MCF 10A (cell line): ENCODE data around the gene SLC25A3. TPM values are rescaled to one million over a fixed set of nuclear protein-coding genes. Genes with fewer than 3 reads are reported as not detected.
"Not testable (repeated sequence)": the region's sequence is repeated elsewhere in the genome, so short reads cannot be mapped to it uniquely, and the experiment has no call there.

Source experiments
- BruUV-seq: library from RNA; stranded (reverse); fragments of 400-500 nt; replicated peaks from 2 replicates; lab custom pipeline; 2021; lab: Mats Ljungman, UMichigan
- CTCF ChIA-PET: fragments of 300-600 bp; sonication (Branson Sonifier 250); formaldehyde crosslinking; extraction: SDS; loops from one replicate; lab custom pipeline; 2021; ENCODE audit warnings: antibody characterized with exemption, inconsistent platforms; lab: Yijun Ruan, JAX
- POLR2A ChIA-PET: fragments of 300-600, 350-650 bp; sonication (Branson Sonifier 250); formaldehyde crosslinking; extraction: SDS; loops from one replicate; lab custom pipeline; 2020; ENCODE audit warnings: antibody characterized with exemption, inconsistent platforms; lab: Yijun Ruan, JAX
- DNase-seq: peaks from one replicate; pipeline ENCODE4 v3.0.0-alpha.2; 2018; ENCODE audit not compliant: unreplicated experiment
- H3K27ac Mint-ChIP-seq: one replicate; pipeline ENCODE4 v1.8.0; 2022; ENCODE audit warnings: mild to moderate bottlenecking, low read depth, mixed read lengths; ENCODE audit not compliant: unreplicated experiment
- H3K27me3 Mint-ChIP-seq: one replicate; pipeline ENCODE4 v1.8.0; 2022; ENCODE audit warnings: mixed read lengths; ENCODE audit not compliant: insufficient read depth, unreplicated experiment
- H3K36me3 Mint-ChIP-seq: one replicate; pipeline ENCODE4 v1.8.0; 2022; ENCODE audit warnings: mild to moderate bottlenecking, moderate library complexity, mixed read lengths; ENCODE audit not compliant: insufficient read depth, unreplicated experiment
- H3K4me1 Mint-ChIP-seq: one replicate; pipeline ENCODE4 v1.8.0; 2022; ENCODE audit warnings: mixed read lengths; ENCODE audit not compliant: insufficient read depth, unreplicated experiment
- H3K4me3 Mint-ChIP-seq: one replicate; pipeline ENCODE4 v1.8.0; 2022; ENCODE audit warnings: mild to moderate bottlenecking, moderate library complexity, mixed read lengths; ENCODE audit not compliant: unreplicated experiment
- H3K9me3 Mint-ChIP-seq: one replicate; pipeline ENCODE4 v1.8.0; 2022; ENCODE audit warnings: mixed read lengths; ENCODE audit not compliant: unreplicated experiment
- CTCF ChIP-seq: fragments of 200-600 bp; IDR thresholded peaks from one replicate; pipeline ENCODE4 v1.8.0; 2022; ENCODE audit warnings: antibody characterized with exemption, mild to moderate bottlenecking; ENCODE audit not compliant: unreplicated experiment
- intact Hi-C: fragments of 100-400 bp; cut with micrococcal nuclease; formaldehyde crosslinking; loops from 2 replicates; pipeline ENCODE4 v1.14.1; 2022
- total RNA-seq: library from RNA; stranded (reverse); gene quantifications from 2 replicates; pipeline ENCODE4 v1.2.3, GENCODE V29; 2022

The SLC25A3 gene
- total RNA-seq, 1 experiment from 2014 or later, result 694 TPM

DNA sequence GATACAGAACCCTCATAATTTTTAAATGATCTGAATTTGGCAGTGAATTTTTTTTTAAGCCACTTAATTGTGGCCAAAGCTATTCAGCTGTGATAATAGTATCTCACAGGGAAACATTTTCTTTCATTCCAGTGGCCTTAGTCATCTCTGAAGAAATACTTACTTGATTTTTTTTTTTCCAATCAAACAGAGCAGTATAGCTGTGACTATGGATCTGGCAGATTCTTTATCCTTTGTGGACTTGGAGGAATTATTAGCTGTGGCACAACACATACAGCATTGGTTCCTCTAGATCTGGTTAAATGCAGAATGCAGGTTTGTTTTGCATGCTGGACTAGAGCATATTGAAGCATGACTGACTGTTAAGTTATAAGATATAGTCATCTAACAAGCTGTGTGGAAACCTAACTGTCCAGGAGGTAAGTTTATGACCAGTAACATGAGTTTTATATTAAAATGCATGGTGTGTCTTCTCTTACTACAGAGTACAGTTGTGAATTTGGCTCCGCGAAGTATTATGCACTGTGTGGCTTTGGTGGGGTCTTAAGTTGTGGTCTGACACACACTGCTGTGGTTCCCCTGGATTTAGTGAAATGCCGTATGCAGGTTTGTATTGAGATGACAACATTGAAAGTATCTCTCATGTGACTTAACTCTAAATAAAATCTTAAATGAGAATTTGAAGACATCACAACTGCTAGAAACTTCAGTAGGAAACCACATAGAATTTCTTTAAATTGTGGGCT lies 1.9 kb downstream of the SLC25A3 start:
- CTCF ChIA-PET, result interaction anchor here (0.7 to 9.6 kb wide), 11 partner anchors 11 to 403 kb away, joined by 3 to 84 read pairs (median 4); partner anchors contain the start of gene IKBIP
- Mint-ChIP-seq H3K9me3 (no peaks in the 10 kb centered on the region), H3K4me3 (peak overlapping the region; percentile 98), H3K36me3 (peaks cover 73% of the 10 kb centered on the region), H3K4me1 (peaks cover 6% of the 10 kb centered on the region), H3K27me3 (no peaks in the 10 kb centered on the region), H3K27ac (peak overlapping the region; percentile 100)
- BruUV-seq, result no TSS peak
- intact Hi-C loops, result loop anchor here (1.0 kb wide), 1 partner anchor 50 kb away; the partner anchor contains the start of gene APAF1
- DNase-seq, result peak; percentile 51
- TF ChIP-seq CTCF, result no peak
- POLR2A ChIA-PET, result interaction anchor here (0.6 to 7.4 kb wide), 21 partner anchors 8 to 1616 kb away, joined by 3 to 255 read pairs (median 5); partner anchors contain the start of genes APAF1, IKBIP and TMPO

DNA sequence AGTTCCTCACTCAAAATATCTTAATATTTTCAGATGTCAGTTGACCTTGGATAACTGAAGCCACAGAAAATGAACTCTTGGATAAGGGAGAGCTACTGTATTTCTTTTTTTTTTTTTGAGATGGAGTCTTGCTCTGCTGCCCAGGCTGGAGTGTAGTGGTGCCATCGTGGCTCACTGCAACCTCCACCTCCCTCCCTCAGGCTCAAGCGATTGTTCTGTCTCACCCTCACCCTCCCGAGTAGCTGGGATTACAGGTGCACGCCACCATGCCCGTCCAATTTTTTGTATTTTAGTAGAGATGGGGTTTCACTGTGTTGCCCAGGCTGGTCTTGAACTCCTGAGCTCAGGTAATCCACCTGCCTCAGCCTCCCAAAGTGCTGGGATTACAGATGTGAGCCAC lies 3.8 kb downstream of the SLC25A3 start:
- ChIA-PET POLR2A (interaction anchor here (0.6 to 7.4 kb wide), 4 partner anchors 11 to 157 kb away, joined by 3 to 255 read pairs (median 20); partner anchors contain the start of genes APAF1 and IKBIP), CTCF (interaction anchor here (1.1 to 9.6 kb wide), 6 partner anchors 9 to 74 kb away, joined by 4 to 84 read pairs (median 6); no protein-coding TSS in a partner anchor)
- DNase-seq, H3K27me3 Mint-ChIP-seq, H3K27ac Mint-ChIP-seq, H3K9me3 Mint-ChIP-seq, H3K4me1 Mint-ChIP-seq, intact Hi-C loops, H3K4me3 Mint-ChIP-seq, BruUV-seq: not testable (repeated sequence)
- peaks cover 92% of the 10 kb centered on the region for H3K36me3 Mint-ChIP-seq

DNA sequence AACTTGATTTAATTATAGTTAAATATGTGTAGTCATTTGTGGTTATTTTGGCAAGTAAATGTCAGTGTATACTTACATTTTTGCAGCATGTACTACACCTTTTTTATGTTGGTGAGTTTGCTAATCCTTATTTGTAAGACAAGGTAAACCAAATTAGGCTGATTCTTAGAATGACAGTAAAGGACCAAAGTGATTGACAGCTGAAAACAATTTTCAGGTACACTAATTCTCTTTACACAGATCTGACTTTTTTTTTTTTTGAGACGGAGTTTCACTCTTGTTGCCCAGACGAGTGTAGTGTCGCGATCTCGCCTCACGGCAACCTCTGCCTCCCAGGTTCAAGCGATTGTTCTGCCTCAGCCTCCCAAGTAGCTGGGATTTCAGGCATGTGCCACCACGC lies 8.4 kb downstream of the SLC25A3 start:
- Mint-ChIP-seq H3K36me3 (peaks cover 86% of the 10 kb centered on the region), H3K4me3 (no peak overlapping the region), H3K27ac (no peak overlapping the region), H3K27me3 (no peaks in the 10 kb centered on the region), H3K4me1 (no peaks in the 10 kb centered on the region), H3K9me3 (no peaks in the 10 kb centered on the region)
- no TSS peak for BruUV-seq
- ChIA-PET CTCF (interaction anchor here (3.1 kb wide), 1 partner anchor 35 kb away, joined by 9 read pairs; no protein-coding TSS in a partner anchor), POLR2A (interaction anchor here (1.1 to 3.4 kb wide), 5 partner anchors 7 to 42 kb away, joined by 3 to 26 read pairs (median 4); partner anchors contain the start of genes APAF1, IKBIP and SLC25A3)
- DNase-seq, result no peak
- TF ChIP-seq CTCF, result no peak
- intact Hi-C loops, result no loop called here

DNA sequence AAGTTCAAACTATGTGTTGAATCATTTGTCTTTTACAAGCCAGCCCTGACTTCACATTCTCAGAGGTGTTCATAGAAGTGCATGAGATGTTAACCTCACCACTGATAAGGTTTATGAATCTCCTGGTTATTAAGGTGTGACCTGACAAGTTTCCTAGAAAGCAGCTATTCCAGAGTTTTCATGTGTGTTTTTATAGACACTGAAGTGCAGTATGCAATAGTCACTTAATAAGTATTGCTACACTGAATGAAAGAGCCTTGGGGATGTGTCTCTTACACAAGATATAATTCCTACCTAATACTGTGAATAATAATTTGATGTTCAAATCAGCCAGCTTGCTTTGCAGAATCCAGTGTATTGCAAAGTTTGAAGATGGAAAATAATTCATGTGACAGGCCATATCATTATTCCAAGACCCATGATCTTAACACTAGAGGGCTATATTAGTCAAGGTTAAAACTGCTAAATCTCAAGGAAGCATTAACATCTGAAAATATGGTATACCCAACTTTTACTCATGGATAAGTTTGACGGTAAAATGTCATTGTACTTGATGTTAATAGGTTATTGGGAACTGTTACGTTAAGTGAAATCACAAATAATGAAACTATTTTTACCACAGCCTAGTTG lies 13.0 kb downstream of the SLC25A3 start:
- BruUV-seq, result no TSS peak
- H3K27me3 Mint-ChIP-seq, result no peaks in the 10 kb centered on the region
- POLR2A ChIA-PET, result interaction anchor here (0.6 to 5.1 kb wide), 4 partner anchors 12 to 1308 kb away, joined by 3 to 37 read pairs (median 3); partner anchors contain the start of gene SLC25A3
- intact Hi-C loops, result loop anchor here (1.0 kb wide), 2 partner anchors 39 to 48 kb away; partner anchors contain the start of gene APAF1
- peak; percentile 14 for DNase-seq
- H3K4me3 Mint-ChIP-seq, result no peak overlapping the region
- H3K36me3 Mint-ChIP-seq, result peaks cover 40% of the 10 kb centered on the region
- TF ChIP-seq CTCF, result peak; percentile 10
- H3K4me1 Mint-ChIP-seq, result no peaks in the 10 kb centered on the region
- no peaks in the 10 kb centered on the region for H3K9me3 Mint-ChIP-seq
- CTCF ChIA-PET, result interaction anchor here (0.7 to 4.5 kb wide), 14 partner anchors 10 to 436 kb away, joined by 3 to 20 read pairs (median 4); partner anchors contain the start of genes IKBIP and SLC25A3
- no peak overlapping the region for H3K27ac Mint-ChIP-seq
